GM19035 (cell line): Measurements from ENCODE around the gene ADPRM.
A peak's percentile ranks its signal among the peaks of the same experiment; 100 is the strongest.
"Not testable (repeated sequence)": the region's sequence is repeated elsewhere in the genome, so short reads cannot be mapped to it uniquely, and the experiment has no call there.

Experiments used
- ATAC-seq: cut with Tn5 transposase; IDR thresholded peaks from one replicate; pipeline ENCODE4 v1.9.1; 2021; ENCODE audit not compliant: unreplicated experiment

Gene ADPRM

DNA sequence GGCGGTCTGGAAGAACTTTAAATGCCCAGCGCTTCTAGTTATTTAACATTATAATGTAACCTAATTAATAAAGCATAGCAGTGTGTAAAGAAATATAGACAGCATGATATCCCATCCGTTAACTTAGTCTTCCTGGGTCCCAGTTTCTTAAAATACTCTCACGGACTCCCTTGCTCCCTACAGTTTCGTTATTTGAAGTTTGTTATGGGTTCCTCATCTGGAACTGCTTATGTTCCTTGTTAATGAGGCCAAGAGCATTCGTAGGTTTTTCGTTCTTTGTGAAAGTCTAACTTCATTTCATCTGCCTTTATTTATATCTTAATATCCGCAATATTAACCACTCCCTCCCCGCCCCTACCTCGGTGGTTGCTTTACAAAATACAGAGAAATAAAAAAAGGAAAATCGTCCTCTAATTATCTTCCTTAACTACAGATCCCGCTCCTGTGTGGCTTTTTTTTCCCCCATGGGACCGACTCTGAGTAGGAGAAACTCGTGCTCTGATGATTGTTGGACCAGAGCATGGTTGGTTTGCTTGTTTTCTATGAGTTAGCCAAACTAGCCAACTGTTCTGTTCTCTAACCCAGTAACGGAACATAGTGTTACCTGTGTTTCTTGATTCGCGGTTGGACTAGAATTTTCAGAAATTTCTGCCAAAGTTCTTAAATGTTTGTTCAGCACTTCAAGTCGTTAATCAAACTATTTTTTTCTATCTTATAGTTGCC, 863 bp downstream of the ADPRM start:
- ATAC-seq: no peak

DNA sequence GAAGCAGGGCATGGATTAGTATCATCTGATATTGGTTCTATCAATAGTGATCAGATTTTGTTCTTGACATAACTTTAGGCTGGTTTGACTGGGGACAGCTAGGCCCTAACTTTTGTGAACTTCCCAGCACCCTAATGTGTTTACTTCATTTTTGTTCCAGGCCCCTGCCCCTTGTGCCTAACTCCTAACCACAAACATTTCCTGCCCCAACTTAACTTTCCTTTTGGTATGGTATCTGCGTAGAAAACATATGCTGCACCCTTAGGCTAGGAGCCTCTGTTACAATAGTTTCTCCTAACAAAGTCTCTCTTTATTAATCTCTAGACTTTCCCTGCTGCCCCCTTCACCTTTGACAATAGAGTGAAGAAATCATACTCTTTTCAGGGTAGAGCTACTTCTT, 2.5 kb downstream of the ADPRM start:
- ATAC-seq: no peak

- no peak for ATAC-seq
These were observed 5.2 kb downstream of the ADPRM start for GRCh38 chr17:10702574-10702973.

DNA sequence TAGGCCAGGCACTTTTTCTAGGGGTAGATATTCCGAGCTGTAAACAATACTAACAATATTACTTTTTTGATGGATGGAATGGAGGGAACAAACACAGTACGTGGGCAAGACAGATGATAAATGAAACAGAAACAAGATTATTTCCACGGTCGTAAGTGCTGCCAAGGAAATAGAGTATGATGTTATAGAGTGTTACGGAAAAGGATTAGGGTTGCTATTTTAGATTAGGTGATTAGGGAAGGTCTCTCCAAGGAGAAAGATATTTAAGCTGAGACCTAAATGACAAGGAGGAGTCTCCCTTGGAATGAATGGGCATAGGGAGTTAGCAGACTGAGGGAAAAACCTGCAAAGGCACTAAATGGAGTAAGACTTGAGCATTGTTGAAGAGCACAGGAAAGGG, 8.3 kb downstream of the ADPRM start:
- no peak for ATAC-seq

DNA sequence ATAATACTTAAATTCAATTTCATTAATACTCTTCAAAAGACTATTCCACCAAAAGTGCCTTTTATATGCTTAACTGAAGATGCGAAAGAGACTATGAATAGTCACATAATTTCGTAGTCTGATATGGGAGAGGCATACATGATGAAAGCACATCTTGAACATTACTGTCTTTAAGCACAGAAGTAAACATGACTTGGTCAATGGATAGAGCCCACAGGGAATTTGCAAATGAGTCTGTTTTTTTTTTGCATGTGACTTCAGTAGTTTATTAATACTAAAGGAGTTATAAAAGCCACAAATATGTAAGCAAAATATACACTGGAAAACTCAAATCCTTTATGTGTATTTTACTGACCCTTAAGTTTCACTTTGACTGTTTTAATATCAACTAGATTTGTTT, 15.9 kb downstream of the ADPRM start:
- no peak for ATAC-seq

- ATAC-seq: no peak
These were observed 18.8 kb downstream of the ADPRM start for GRCh38 chr17:10716218-10716617.

- ATAC-seq: no peak
These were observed 21.2 kb downstream of the ADPRM start for GRCh38 chr17:10718547-10718946.

- ATAC-seq: no peak
These were observed 27.3 kb downstream of the ADPRM start for GRCh38 chr17:10724546-10725195.

GRCh38 chr17:10725262-10725661, 27.9 kb downstream of the ADPRM start:
- no peak for ATAC-seq

DNA sequence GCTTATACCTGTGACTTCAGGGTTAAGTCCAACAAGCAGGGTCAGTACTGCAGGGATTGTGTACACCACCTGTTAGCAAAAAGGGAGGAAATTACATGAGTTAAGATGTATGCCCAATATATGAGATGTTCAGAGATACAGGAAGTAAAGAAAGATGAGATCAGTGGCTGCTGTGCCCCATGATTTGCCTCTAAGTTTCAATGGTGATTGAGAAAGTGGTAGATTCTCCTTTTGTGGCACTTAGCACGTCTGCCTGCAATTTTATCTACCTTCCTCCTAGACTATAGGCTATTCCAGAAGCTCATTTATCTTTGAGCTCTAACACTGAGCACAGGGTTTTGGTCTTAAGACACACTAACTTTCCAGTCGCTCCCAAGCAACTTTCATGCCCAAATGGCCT, 28.8 kb downstream of the ADPRM start:
- no peak for ATAC-seq

DNA sequence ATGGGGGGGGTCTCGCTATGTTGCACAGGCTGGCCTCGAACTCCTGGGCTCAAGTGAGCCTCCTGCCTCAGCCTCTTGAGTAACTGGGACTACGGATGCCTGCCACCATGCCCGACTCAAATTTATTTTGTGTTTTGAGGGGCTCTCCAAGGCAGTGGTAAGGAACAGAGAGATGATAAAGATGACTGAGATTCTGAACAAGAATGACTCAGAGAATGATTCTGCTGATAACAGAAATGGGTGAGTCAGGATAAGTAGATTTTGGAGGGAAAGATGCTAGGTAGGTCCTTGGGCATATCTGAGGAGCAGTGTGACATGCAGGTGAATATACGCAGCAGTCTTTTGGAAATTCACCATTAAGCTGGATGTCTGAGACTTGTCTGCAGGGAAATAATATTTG, 29.8 kb downstream of the ADPRM start:
- ATAC-seq: no peak

DNA sequence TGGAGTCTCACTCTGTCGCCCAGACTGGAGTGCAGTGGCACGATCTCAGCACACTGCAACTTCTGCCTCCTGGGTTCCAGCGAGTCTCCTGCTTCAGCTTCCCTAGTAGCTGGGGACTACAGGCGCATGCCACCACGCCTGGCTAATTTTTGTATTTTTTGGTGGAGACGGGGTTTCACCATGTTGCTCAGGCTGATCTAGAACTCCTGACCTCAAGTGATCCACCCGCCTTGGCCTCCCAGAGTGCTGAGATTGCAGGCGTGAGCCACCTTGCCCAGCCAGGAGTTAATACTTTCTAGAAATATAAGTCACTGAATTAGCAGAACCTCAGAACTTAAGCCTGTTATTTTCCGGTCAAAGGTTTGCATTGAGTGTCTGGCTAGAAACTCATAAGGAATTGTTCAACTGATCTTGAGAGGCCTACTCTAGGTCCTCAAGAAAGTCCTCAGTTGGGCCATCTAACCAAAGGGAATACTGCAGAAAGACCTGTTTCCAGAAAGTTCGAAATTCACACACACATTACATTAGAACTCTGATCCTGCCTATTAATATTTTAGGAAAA, 31.0 kb downstream of the ADPRM start:
- no peak for ATAC-seq

GRCh38 chr17:10729334-10730193, 32.2 kb downstream of the ADPRM start, which contains the start of gene TMEM220:
TSS of gene TMEM220 (minus strand) at chr17:10730023. CDS start at chr17:10729851, 172 bp downstream.
- peak; percentile 59 for ATAC-seq

DNA sequence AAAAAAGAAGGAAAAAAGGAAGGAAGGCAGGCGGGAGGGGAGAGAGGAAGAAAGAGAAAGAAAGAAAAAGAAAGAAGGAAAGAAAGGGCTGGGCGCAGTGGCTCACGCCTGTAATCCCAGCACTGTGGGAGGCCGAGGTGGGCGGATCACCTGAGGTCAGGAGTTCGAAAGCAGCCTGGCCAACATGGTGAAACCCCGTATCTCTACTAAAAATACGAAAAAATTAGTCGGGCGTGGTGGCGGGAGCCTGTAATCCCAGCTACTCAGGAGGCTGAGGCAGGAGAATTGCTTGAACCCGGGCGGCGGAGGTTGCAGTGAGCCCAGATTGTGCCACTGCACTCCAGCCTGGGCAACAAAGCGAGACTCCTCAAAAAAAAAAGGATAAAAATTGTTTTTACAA, 32.9 kb downstream of the ADPRM start:
- ATAC-seq: not testable (repeated sequence)

DNA sequence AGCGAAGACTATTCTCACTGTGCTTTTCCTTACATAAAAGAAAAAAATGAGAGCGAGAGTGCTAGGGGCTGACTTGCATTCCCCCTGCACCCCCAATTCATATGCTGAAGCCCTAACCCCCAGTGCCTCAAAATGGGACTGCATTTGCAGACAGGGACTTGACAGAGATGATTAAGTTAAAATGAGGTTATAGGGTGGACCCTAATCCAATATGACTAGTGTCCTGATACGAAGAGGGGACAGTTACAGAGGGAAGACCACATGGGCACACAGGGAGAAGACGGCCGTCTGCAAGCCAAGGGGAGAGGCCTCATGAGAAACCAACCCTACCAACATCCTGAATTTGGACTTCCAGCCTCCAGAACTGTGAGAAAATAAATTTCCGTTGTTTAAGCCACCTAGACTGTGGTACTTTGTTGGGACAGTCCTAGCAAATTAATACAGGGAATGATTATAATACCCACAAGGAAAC, 34.0 kb downstream of the ADPRM start:
- no peak for ATAC-seq

- ATAC-seq: not testable (repeated sequence)
These were observed 34.7 kb downstream of the ADPRM start for GRCh38 chr17:10732121-10732520.

- ATAC-seq: no peak
These were observed 36.3 kb downstream of the ADPRM start for GRCh38 chr17:10733666-10734065.

DNA sequence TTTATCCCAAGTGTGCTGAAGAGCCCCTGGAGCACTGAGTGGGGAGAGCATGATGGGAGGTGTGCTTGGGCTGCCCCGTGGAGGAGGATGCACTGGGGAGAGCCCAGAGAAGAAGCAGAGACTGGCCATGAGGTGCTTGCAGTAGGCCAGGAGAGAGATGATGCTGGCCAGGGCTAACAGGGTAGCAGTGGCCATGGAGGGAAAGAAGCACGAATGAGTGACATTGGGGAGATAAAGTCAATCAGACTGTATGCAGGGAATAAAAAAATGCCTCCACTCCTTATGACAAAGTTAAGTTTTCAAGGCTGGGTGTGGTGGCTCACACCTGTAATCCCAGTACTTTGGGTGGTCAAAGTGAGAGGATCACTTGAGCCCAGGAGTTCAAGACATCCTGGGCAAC, 37.9 kb downstream of the ADPRM start:
- no peak for ATAC-seq

DNA sequence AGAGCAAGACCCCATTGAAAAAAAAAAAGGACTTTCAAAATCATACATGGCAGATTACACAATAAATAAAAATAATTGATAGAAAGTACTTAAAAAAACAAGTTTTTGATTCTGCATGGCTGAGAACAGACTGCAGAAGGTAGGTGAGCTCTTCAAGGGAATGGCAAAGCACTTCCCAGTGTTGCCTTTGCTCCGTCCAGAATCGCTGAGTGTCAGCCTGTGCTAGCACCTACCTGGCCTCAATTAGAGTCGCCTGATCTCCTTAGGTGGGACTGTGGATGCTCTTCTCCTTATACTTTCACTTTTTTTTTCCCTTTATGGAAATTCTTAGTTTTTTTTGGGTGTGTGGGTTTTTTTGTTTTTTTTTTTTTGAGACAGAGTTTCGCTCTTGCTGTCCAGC, 38.4 kb downstream of the ADPRM start:
- ATAC-seq: no peak

GRCh38 chr17:10737168-10737622, 39.8 kb downstream of the ADPRM start:
- ATAC-seq: no peak

DNA sequence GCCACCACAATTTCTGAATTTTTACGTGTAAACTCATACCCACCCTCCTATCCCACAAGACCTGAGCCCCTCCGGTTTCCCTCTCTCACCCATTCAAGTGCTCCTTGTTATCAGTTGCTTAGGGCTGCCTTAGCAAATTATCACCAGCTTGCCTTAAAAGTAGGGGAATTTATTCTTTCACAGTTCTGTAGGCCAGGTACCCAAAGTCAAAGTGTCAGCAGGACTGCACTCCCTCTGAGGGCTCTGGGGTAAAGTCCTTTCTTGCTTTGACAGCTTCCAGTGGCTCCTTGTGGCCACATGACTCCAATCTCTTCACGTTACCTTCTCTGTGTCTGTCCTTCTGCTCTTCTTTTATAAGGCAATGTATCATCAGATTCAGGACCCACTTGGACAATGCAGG, 40.3 kb downstream of the ADPRM start:
- no peak for ATAC-seq
